ENCODE data around the gene WSB2. TPM values are rescaled to one million over a fixed set of nuclear protein-coding genes. Genes with fewer than 3 reads are reported as not detected.

The WSB2 gene
- total RNA-seq, 1 experiment from 2014 or later: 203 TPM

- BruUV-seq (replicated peaks): no TSS peak
- intact Hi-C loops (cut with micrococcal nuclease): no loop called here
- Histone ChIP-seq H3K4me2 (ENCODE audit: low read length) (no peak overlapping the region), H3K36me3 (ENCODE audit: low read depth, low read length) (peaks cover 5% of the 10 kb centered on the region; the same call in 1 of the 2 replicates), H2AFZ (ENCODE audit: low read length) (no peak overlapping the region), H3K4me3 (ENCODE audit: low read length) (no peak overlapping the region), H3K27ac (ENCODE audit: low read length) (no peak overlapping the region), H3K27me3 (ENCODE audit: low read length) (no peaks in the 10 kb centered on the region), H3K9me3 (ENCODE audit: low read length) (no peaks in the 10 kb centered on the region), H4K20me1 (ENCODE audit: low read length) (no peaks in the 10 kb centered on the region), H3F3A (ENCODE audit: low read length, unreplicated experiment) (no peaks in the 10 kb centered on the region), H3K9ac (ENCODE audit: low read length) (no peak overlapping the region), H3K79me2 (ENCODE audit: low read length) (no peaks in the 10 kb centered on the region), H3K9me2 (replicated peaks; ENCODE audit: low read length) (no peaks in the 10 kb centered on the region), H3K4me1 (ENCODE audit: insufficient read depth, low read length) (no peaks in the 10 kb centered on the region)
- DNase-seq (no peak), ATAC-seq (no peak)
- ChIA-PET POLR2A (ENCODE audit: unreplicated experiment) (no interaction called here), CTCF (no interaction called here)
- TF ChIP-seq CTCF (conservative IDR thresholded peaks at IDR 0.05; ENCODE audit: low read depth, low read length): no peak
- no peak for TF ChIP-seq EZH2 (IDR thresholded peaks at IDR 0.05; ENCODE audit: low read length, unreplicated experiment)
- TF ChIP-seq EZH2phosphoT487 (IDR thresholded peaks at IDR 0.05; ENCODE audit: borderline replicate concordance, low read length): no peak
Observed at GRCh38 chr12:118073768-118074167, 12.8 kb upstream of the WSB2 start.

- no peak for TF ChIP-seq EZH2phosphoT487 (IDR thresholded peaks at IDR 0.05; ENCODE audit: borderline replicate concordance, low read length)
- no peak for TF ChIP-seq EZH2 (IDR thresholded peaks at IDR 0.05; ENCODE audit: low read length, unreplicated experiment)
- no peak for TF ChIP-seq CTCF (conservative IDR thresholded peaks at IDR 0.05; ENCODE audit: low read depth, low read length)
- CTCF ChIA-PET: no interaction called here
- no peak for DNase-seq
Observed at GRCh38 chr12:118070650-118071049, 9.7 kb upstream of the WSB2 start.

GRCh38 chr12:118068445-118068844 lies 7.5 kb upstream of the WSB2 start:
- no peak overlapping the region for H3K9ac ChIP-seq (ENCODE audit: low read length)
- DNase-seq (no peak), ATAC-seq (no peak)
- no peaks in the 10 kb centered on the region for H4K20me1 ChIP-seq (ENCODE audit: low read length)
- no peaks in the 10 kb centered on the region for H3K9me3 ChIP-seq (ENCODE audit: low read length)
- no peak overlapping the region for H3K4me2 ChIP-seq (ENCODE audit: low read length)
- H3K27me3 ChIP-seq (ENCODE audit: low read length): no peaks in the 10 kb centered on the region
- H3K9me2 ChIP-seq (replicated peaks; ENCODE audit: low read length): no peaks in the 10 kb centered on the region
- no peak overlapping the region for H3K4me3 ChIP-seq (ENCODE audit: low read length)
- H3K4me1 ChIP-seq (ENCODE audit: insufficient read depth, low read length): peaks cover 8% of the 10 kb centered on the region
- no peak overlapping the region for H2AFZ ChIP-seq (ENCODE audit: low read length)
- TF ChIP-seq EZH2 (IDR thresholded peaks at IDR 0.05; ENCODE audit: low read length, unreplicated experiment) (no peak), EZH2phosphoT487 (IDR thresholded peaks at IDR 0.05; ENCODE audit: borderline replicate concordance, low read length) (no peak), CTCF (conservative IDR thresholded peaks at IDR 0.05; ENCODE audit: low read depth, low read length) (no peak)
- BruUV-seq (replicated peaks): no TSS peak
- peaks cover 6% of the 10 kb centered on the region for H3F3A ChIP-seq (ENCODE audit: low read length, unreplicated experiment)
- H3K36me3 ChIP-seq (ENCODE audit: low read depth, low read length): peaks cover 2% of the 10 kb centered on the region; the same call in 1 of the 2 replicates
- POLR2A ChIA-PET (ENCODE audit: unreplicated experiment): no interaction called here
- H3K79me2 ChIP-seq (ENCODE audit: low read length): no peaks in the 10 kb centered on the region
- intact Hi-C loops (cut with micrococcal nuclease): no loop called here
- CTCF ChIA-PET: no interaction called here
- H3K27ac ChIP-seq (ENCODE audit: low read length): no peak overlapping the region

More at GRCh38 chr12:118070650-118071049, 9.7 kb upstream of the WSB2 start:
- H3F3A ChIP-seq (ENCODE audit: low read length, unreplicated experiment): no peaks in the 10 kb centered on the region
- no peaks in the 10 kb centered on the region for H3K9me3 ChIP-seq (ENCODE audit: low read length)
- H4K20me1 ChIP-seq (ENCODE audit: low read length): no peaks in the 10 kb centered on the region
- POLR2A ChIA-PET (ENCODE audit: unreplicated experiment): no interaction called here
- H3K9me2 ChIP-seq (replicated peaks; ENCODE audit: low read length): no peaks in the 10 kb centered on the region
- peaks cover 5% of the 10 kb centered on the region; the same call in 1 of the 2 replicates for H3K36me3 ChIP-seq (ENCODE audit: low read depth, low read length)
- no peak overlapping the region for H2AFZ ChIP-seq (ENCODE audit: low read length)
- no peaks in the 10 kb centered on the region for H3K27me3 ChIP-seq (ENCODE audit: low read length)
- H3K9ac ChIP-seq (ENCODE audit: low read length): no peak overlapping the region
- intact Hi-C loops (cut with micrococcal nuclease): no loop called here
- ATAC-seq: no peak
- H3K27ac ChIP-seq (ENCODE audit: low read length): no peak overlapping the region
- H3K4me1 ChIP-seq (ENCODE audit: insufficient read depth, low read length): no peaks in the 10 kb centered on the region
- H3K4me2 ChIP-seq (ENCODE audit: low read length): no peak overlapping the region
- BruUV-seq (replicated peaks): no TSS peak
- H3K79me2 ChIP-seq (ENCODE audit: low read length): no peaks in the 10 kb centered on the region
- no peak overlapping the region for H3K4me3 ChIP-seq (ENCODE audit: low read length)

Data from PC-3 (cell line).